HepG2 (cell line): Measurements from ENCODE around the gene PNPLA1. TPM values are rescaled to one million over a fixed set of nuclear protein-coding genes. Genes with fewer than 3 reads are reported as not detected.

ENCODE experiments used
- FOXP4 ChIP-seq: sonication (generic); formaldehyde crosslinking; IDR thresholded peaks from 2 replicates; pipeline ENCODE4 v1.4.0; 2020; ENCODE audit warnings: missing genetic modification reagents
- GATAD1 ChIP-seq: IDR thresholded peaks from 2 replicates; pipeline ENCODE4 v1.6.1; 2016; ENCODE audit warnings: missing genetic modification reagents, missing compliant biosample characterization
- IKZF5 ChIP-seq: IDR thresholded peaks from 2 replicates; pipeline ENCODE4 v1.6.1; 2018; ENCODE audit warnings: missing genetic modification reagents, mild to moderate bottlenecking, missing compliant biosample characterization
- JUN ChIP-seq: sonication (generic); formaldehyde crosslinking; IDR thresholded peaks from 2 replicates; pipeline ENCODE4 v1.4.0; 2020; ENCODE audit warnings: mild to moderate bottlenecking, missing genetic modification reagents
- KLF6 ChIP-seq: IDR thresholded peaks from 2 replicates; pipeline ENCODE4 v1.8.0; 2016; ENCODE audit warnings: missing biosample characterization, missing genetic modification reagents
- MAX ChIP-seq: IDR thresholded peaks from 2 replicates; pipeline ENCODE4 v1.6.1; 2012; ENCODE audit warnings: inconsistent platforms
- MIXL1 ChIP-seq: IDR thresholded peaks from 2 replicates; pipeline ENCODE4 v1.6.1; 2016
- PCBP2 ChIP-seq: fragments of 200-400 bp; formaldehyde crosslinking; optimal IDR thresholded peaks from 2 replicates; pipeline ENCODE3; 2018; ENCODE audit warnings: low read length, low read depth; ENCODE audit not compliant: poor library complexity, severe bottlenecking
- PHF5A ChIP-seq: IDR thresholded peaks from one replicate; pipeline ENCODE4 v1.6.1; 2018; ENCODE audit warnings: low read depth, missing genetic modification reagents; ENCODE audit not compliant: unreplicated experiment
- PRPF4 ChIP-seq: fragments of 200-400 bp; formaldehyde crosslinking; IDR thresholded peaks from 2 replicates; pipeline ENCODE4 v1.6.1; 2016; ENCODE audit warnings: low read length, low read depth; ENCODE audit not compliant: poor library complexity, severe bottlenecking
- SNAPC5 ChIP-seq: sonication (generic); formaldehyde crosslinking; IDR thresholded peaks from 2 replicates; pipeline ENCODE4 v1.8.1; 2023; ENCODE audit warnings: mild to moderate bottlenecking, missing genetic modification reagents, borderline replicate concordance
- THAP11 ChIP-seq: IDR thresholded peaks from 2 replicates; pipeline ENCODE4 v1.6.1; 2016; ENCODE audit warnings: missing biosample characterization, missing genetic modification reagents
- THAP9 ChIP-seq: sonication (generic); formaldehyde crosslinking; IDR thresholded peaks from 2 replicates; pipeline ENCODE4; 2020; ENCODE audit warnings: missing genetic modification reagents, mild to moderate bottlenecking, borderline replicate concordance
- ZFP36L1 ChIP-seq: sonication (generic); formaldehyde crosslinking; IDR thresholded peaks from 2 replicates; pipeline ENCODE4 v1.8.0; 2022; ENCODE audit warnings: mild to moderate bottlenecking, missing genetic modification reagents, moderate library complexity
- ZNF224 ChIP-seq: sonication (generic); formaldehyde crosslinking; IDR thresholded peaks from 2 replicates; pipeline ENCODE4 v1.5.0; 2020; ENCODE audit warnings: mild to moderate bottlenecking, missing genetic modification reagents
- ZNF496 ChIP-seq: sonication (generic); formaldehyde crosslinking; IDR thresholded peaks from 2 replicates; pipeline ENCODE4 v1.8.1; 2023; ENCODE audit warnings: mild to moderate bottlenecking, moderate library complexity, missing genetic modification reagents; ENCODE audit not compliant: insufficient replicate concordance
- ZSCAN30 ChIP-seq: sonication (generic); formaldehyde crosslinking; IDR thresholded peaks from 2 replicates; pipeline ENCODE4 v1.5.0; 2020; ENCODE audit warnings: mild to moderate bottlenecking, missing genetic modification reagents
- polyA plus RNA-seq, 8 experiments: library from polyadenylated mRNA; depleted of rRNA in 3 of 8; stranded (reverse) in 7 of 8; unstranded in 1 of 8; fragments of >200 nt; fragmentation: Illumina TruSeq in 4 of 8; extraction: Trizol in 4 of 8; gene quantifications; 2 replicates each; pipeline versions ENCODE4 v1.2.1 to v1.2.3, GENCODE V29; 2011 to 2016; ENCODE audit warnings: low read depth in 4 of 8, missing spikeins in 1 of 8, mixed read lengths in 1 of 8; ENCODE audit not compliant: insufficient read depth in 1 of 8
- total RNA-seq, 5 experiments: library from RNA; depleted of rRNA; stranded (reverse); fragments of >200 nt; fragmentation: Illumina TruSeq; extraction: Trizol; gene quantifications; 2 replicates each; pipeline ENCODE4 v1.2.3, GENCODE V29; 2016; ENCODE audit warnings: low read depth in 1 of 5

Gene PNPLA1
- total and polyA plus RNA-seq, 2 of the 13 experiments (the other 11 are each of a cell fraction or from before 2014, with no cell fraction given): not detected

- TF ChIP-seq GATAD1 (CRISPR knock-in tag) (no peak), MAX (no peak), JUN (CRISPR knock-in tag) (peak; percentile 72; the same call in 1 of the 2 replicates), KLF6 (CRISPR knock-in tag) (no peak), MIXL1 (no peak), PRPF4 (no peak), ZNF224 (no peak), IKZF5 (peak; percentile 49; the same call in 1 of the 2 replicates), ZNF496 (CRISPR knock-in tag) (no peak), PHF5A (CRISPR knock-in tag) (peak; percentile 61), ZFP36L1 (CRISPR knock-in tag) (no peak), FOXP4 (CRISPR knock-in tag) (peak; percentile 62; the same call in 1 of the 2 replicates), SNAPC5 (CRISPR knock-in tag) (no peak), PCBP2 (no peak), THAP11 (CRISPR knock-in tag) (no peak), ZSCAN30 (CRISPR knock-in tag) (no peak), THAP9 (no peak)
These were observed 65.1 kb downstream of the PNPLA1 start (continued) for GRCh38 chr6:36334832-36335459.
